GM18867 (cell line): ENCODE measurements around the gene H2AZ1.
"Not testable (repeated sequence)": the region's sequence is repeated elsewhere in the genome, so short reads cannot be mapped to it uniquely, and the experiment has no call there.

Experiments used
- ATAC-seq: cut with Tn5 transposase; IDR thresholded peaks from one replicate; pipeline ENCODE4 v1.9.1; 2021; ENCODE audit warnings: mild to moderate bottlenecking, moderate library complexity; ENCODE audit not compliant: unreplicated experiment

Gene H2AZ1

GRCh38 chr4:99949999-99950912 is at the start of gene H2AZ1:
Gene H2AZ1 (minus strand): TSS chr4:99950275. CDS start chr4:99950170, 105 bp downstream.
- ATAC-seq: peak; percentile 63

GRCh38 chr4:99998062-99998867 is 48.2 kb upstream of the H2AZ1 start:
- ATAC-seq: peak; percentile 73

GRCh38 chr4:99991741-99992140 is 41.7 kb upstream of the H2AZ1 start:
- ATAC-seq: no peak

GRCh38 chr4:99987681-99988080 is 37.6 kb upstream of the H2AZ1 start:
- no peak for ATAC-seq

GRCh38 chr4:99986792-99987191 is 36.7 kb upstream of the H2AZ1 start:
- ATAC-seq: peak; percentile 82

DNA sequence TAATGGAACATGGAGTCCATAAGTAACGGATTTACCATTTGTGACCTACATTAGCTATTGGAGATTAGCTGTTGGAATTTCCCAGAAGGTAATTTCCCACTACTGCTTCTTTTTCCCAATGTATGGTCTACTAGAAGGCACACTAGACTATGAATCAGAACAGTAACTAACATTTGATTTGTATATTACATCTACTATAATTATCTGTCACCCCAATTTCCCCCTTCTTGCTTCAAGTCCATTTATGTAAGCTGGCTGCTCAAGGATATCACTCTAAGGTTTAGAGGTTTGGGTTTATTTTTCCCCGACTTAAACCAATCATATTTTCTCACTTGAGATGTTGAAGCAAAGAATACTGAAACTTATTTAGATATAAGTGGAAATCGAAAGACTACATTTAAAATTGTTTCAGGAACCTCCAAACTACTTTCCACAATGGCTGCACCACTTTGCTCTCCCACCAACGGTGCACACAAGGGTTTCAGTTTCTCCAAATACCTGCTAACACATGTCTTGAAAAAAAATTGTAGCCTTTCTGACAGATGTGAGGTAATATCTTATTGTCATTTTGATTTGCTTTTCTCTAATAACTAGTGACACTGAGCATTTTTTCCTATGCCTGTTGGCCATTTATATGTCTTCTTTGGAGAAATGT is 33.3 kb upstream of the H2AZ1 start:
- peak; percentile 50 for ATAC-seq

GRCh38 chr4:99979872-99980271 is 29.8 kb upstream of the H2AZ1 start:
- no peak for ATAC-seq

DNA sequence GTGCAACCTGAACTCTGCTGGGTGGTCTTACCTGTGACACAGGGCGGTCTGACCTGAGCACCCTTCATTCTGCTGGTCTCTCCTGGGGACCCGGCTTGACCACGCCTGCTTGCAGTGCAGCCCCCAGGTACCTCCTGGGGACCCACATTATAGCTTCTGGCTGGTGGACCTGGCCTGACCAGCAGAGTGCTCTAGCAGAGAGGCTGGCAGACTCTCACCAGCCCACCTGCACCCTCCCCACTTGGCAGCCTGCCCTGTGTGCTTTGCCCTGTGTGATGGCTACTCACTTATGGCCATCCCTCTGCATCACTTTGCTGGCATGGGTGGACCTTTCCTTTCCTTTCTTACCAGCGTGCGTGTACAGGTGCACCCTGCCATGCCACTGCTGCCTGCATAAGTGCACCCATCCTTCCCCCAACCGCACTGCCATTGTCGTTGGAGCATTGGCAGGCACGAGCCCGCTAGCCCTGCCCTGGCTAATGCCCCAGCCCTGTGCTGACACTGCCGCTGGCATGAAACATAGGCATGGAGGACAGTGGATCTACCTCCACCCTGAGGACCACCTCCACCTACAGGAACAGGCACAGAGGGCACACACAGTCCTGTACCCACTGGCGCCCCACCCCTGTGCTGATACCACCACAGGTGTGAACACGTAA is 21.5 kb upstream of the H2AZ1 start:
- ATAC-seq: no peak

DNA sequence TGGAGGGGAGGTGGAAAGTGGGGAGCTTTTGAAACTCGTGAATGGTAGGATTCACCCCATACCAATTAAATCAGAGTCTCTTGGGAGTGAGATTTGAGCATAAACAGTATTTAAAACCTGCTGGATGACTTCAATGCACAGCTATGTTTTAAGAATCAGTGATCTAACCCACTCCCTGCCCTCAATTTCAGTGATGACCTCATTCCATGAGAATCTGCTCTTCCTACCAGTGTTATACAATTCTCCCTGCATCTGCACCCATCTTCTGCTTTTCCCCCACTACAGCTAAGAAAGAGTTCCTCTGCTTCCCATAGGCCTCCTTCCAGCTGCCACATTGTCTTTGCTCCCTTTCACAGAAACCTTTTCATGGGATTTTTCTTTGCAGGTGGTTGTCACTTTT is 18.3 kb upstream of the H2AZ1 start:
- ATAC-seq: no peak

- ATAC-seq: no peak
These were observed 16.6 kb upstream of the H2AZ1 start for GRCh38 chr4:99966692-99967091.

DNA sequence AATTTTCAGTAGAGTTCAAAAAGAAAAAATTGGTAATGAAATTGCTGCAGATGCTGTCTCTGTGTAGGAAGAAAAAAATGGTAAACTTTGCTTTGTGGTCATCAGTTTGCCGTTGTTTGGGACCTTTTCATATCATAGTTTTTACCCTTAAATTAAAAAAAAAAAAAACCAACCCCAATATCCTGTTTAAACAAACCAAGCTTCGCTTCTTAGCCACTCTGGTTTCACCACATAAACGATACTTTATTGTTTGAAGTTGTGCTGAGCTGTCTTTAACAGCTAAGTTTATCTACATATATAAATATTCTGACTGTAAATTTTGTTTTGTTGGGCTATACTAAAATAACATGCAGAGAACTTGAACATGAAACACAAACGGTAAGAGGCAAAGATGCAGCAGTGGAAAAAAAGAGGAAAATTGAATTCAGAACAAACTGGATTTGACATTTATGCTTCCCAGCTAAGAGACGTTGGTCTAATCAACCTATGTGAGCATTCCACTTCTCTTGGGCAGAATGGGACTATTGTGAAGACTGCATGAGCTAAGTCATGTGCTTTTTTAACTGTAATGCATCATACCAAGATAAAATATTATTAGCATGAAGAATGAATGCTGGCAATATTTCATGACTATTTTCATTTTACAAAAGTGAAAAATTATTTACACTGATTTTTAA is 15.7 kb upstream of the H2AZ1 start:
- no peak for ATAC-seq

DNA sequence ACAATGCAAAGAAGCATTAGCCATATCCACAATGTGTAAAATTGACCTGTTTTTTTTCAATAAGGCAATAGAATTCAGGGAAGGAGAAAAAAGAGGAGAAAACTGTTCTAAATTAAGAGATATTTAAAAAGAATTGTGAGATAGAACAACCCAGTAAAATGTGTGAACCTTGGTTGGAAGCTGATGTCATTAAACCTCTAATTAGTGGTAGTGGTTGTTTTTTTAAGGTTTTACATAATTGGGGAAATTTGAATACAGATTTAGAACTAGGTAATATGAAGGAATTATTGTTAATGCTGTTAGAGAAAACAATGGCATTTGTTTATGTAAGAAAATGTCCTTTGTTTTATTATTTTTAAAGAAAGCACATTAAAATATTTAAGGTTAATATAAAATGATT is 15.1 kb upstream of the H2AZ1 start:
- ATAC-seq: no peak

GRCh38 chr4:99961711-99962110 is 11.6 kb upstream of the H2AZ1 start:
- ATAC-seq: no peak

GRCh38 chr4:99960648-99961047 is 10.6 kb upstream of the H2AZ1 start:
- ATAC-seq: no peak

GRCh38 chr4:99958207-99958606 is 8.1 kb upstream of the H2AZ1 start:
- not testable (repeated sequence) for ATAC-seq

DNA sequence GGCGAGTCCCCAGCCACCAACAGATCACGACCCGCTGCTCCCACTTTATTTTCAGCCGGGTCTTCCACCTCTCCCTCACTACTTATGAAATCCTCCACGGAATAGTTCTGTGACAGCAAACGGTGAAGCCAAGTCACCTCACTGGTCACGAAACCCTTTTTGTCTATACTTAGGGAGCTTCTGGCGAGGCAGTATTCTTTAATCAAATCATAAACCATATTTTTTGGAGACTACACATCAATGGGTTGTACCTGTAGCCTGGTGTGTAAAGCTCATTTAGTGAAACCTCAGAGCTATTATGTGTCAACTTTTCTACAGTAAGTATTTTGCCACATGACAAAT is 809 bp upstream of the H2AZ1 start:
- ATAC-seq: no peak

DNA sequence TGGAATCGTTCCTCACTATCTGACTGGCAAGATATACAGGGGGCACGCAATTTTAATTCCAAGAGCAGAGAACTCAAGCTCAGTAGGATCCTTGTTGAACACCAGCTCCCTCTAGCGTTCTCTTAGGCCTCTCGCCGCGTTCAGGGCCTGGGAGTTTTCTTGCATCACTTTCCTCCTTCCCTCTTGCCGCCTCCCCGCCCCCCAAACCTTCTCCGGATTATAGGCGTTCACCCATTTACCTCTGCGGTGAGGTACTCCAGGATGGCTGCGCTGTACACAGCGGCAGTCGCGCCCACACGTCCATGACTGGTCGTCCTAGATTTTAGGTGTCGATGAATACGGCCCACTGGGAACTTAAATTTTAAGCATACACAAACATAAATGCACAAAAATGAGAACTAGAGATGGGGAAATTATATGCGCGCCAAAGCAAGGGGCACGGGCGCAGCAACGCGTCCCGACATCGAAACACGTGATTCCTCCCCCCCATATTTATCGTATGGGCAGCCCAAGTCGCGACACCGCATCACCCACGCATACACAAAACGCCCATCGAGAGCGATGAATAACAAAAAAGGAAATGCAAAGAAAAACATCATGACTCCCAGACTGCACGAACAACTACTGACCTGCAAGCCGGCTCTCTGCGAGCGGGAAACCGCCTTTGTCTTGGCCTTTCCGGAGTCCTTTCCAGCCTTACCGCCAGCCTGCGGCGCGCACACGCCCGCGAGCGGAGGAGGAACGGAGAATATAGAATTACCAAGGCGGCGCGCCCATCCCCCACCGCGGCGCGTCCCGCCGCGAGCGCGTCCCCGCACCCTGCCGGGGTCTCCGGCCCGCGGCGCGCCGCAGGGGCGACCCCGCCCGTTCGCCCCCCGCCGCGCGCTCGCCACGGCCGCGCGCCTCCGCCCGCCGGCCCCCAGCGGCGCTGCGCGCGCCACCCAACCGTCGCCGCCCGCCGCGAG is 759 bp downstream of the H2AZ1 start:
- peak; percentile 22 for ATAC-seq

DNA sequence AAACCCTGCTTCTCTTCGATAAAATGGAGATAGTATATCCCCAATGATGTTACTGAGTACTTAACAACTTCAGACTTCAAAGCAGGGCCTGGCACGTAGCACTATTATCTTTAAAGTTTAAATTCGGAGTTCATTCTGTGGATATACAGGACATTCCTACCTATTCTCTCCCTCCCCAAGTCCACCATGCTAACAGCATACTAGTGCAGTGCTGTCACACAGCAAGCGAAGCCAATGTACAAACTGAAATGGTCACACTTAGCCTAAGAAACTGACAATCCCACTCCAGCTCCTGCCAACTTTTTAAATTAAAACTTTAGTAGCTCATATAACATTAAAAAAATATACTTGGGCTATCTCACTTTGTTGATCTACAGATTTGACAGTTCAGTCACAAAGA is 2.5 kb downstream of the H2AZ1 start:
- no peak for ATAC-seq

DNA sequence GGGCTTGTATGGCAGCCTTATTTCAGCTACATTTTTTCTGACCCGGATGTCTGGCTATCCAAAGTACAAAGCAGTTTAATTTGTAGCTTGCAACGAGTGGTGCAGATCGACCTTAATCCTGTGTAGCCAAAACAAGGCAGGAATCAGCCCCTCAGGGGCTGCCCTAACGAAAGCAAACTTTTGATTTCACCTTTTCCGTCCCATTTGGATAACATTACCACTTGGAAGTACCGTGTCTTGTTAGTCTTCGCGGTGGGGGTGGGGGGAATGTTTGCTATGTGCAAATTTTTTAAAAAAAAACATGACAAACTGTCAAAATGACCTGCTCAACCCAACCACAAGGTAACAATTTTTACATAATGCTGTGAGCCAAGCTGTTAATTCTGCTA is 2.9 kb downstream of the H2AZ1 start:
- ATAC-seq: no peak
